ENCODE data around the gene ETAA1.

ETAA1 gene

DNA sequence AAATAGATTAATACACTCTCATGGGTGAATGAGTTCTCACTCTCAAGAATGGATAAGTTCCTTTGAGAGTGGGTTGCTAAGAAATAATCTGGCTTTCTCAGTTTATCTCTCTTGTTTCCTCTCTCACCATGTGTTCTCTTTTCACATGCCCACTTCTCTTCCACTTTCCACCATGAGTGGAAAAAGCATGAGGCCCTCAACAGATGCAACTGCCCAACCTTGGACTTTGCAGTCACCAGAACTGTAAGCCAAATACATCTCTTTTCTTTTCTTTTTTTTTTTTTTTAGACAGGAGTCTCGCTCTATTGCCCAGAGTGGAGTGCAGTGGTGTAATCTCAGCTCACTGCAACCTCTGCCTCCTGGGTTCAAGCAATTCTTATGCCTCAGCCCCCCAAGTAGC lies 18.1 kb upstream of the ETAA1 start (continued):
- TF ChIP-seq ZBTB7A (tag by site-specific recombination; IDR thresholded peaks at IDR 0.05; ENCODE audit: low read depth) (no peak), ZNF366 (tag by site-specific recombination; conservative IDR thresholded peaks at IDR 0.05) (no peak), ZNF214 (tag by site-specific recombination; IDR thresholded peaks at IDR 0.05; ENCODE audit: borderline replicate concordance) (no peak)
- TF ChIP-seq, protein P1, sequence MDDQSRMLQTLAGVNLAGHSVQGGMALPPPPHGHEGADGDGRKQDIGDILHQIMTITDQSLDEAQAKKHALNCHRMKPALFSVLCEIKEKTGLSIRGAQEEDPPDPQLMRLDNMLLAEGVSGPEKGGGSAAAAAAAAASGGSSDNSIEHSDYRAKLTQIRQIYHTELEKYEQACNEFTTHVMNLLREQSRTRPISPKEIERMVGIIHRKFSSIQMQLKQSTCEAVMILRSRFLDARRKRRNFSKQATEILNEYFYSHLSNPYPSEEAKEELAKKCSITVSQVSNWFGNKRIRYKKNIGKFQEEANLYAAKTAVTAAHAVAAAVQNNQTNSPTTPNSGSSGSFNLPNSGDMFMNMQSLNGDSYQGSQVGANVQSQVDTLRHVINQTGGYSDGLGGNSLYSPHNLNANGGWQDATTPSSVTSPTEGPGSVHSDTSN (CRISPR knock-in tag; IDR thresholded peaks at IDR 0.05): no peak

DNA sequence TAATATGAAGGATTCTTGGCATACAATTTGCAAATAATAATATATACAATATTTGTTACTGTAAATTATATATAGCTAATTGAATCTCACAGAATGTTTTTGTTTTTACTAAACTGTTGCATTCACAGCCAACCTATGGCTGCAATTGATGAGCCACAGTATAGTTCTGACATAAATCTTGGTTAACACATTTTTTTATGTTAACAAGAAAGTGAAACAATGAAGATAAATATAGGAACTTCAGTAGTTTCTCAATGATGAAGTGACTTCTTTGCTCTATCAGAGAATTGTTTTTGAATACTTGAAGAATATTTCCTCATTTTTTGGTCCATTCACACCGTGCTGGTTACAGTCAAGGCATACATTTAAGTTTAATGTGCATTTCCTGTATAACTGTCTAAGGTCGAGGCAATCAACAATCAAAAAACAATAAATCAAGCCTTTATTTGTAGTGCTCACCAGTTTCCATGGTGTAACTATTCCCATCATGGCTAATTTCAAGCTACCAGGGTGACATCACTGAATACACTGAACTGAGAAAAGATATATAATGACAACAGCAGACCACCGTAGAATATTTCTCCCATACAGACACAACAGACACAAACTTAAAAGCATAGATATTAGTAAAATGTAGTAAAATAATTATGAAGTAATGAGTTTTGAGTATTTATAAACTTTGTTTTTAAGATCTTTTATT lies 12.9 kb upstream of the ETAA1 start:
- TF ChIP-seq ZIC2 (tag by site-specific recombination; IDR thresholded peaks at IDR 0.05): no peak
- no peaks in the 10 kb centered on the region for H3K36me3 ChIP-seq (ENCODE audit: control insufficient read depth in 2 of 2, insufficient read depth in 1 of 2, low read length in 2 of 2)
- ChIA-PET POLR2A (no interaction called here), CTCF (interaction anchor here (0.6 kb wide), 1 partner anchor 276 kb away, joined by 4 read pairs; no protein-coding TSS in a partner anchor)
- H3K27ac ChIP-seq (ENCODE audit: extremely low read depth, low read depth, low read length): no peak overlapping the region
- no peak overlapping the region for H3K4me3 ChIP-seq (ENCODE audit: low read depth, low read length)
- H3K4me1 ChIP-seq (ENCODE audit: control insufficient read depth, insufficient read depth, low read length): no peaks in the 10 kb centered on the region
- no peaks in the 10 kb centered on the region for H3K9me3 ChIP-seq (ENCODE audit: control insufficient read depth, insufficient read depth, low read depth, low read length)

DNA sequence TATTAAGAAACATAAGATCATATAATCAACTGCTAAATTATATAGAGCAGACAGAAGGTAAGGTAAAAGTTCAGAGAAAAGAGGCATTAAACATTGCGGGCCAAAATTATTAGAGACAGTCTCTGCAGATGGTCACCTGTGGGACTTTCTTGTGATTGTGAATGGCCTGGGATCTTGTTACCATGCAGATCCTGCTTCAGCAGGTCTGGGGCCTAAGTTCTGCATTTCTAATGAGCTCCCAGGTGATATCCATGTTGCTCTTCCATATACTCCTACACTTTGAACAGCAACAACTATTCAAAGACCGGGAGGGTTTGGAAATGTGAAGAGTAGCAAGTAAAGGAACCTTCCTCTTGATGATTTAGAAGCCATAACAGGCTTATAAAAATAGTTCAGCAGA lies 8.5 kb upstream of the ETAA1 start:
- POLR2A ChIA-PET: no interaction called here
- no peak overlapping the region for H3K27ac ChIP-seq (ENCODE audit: extremely low read depth, low read depth, low read length)

DNA sequence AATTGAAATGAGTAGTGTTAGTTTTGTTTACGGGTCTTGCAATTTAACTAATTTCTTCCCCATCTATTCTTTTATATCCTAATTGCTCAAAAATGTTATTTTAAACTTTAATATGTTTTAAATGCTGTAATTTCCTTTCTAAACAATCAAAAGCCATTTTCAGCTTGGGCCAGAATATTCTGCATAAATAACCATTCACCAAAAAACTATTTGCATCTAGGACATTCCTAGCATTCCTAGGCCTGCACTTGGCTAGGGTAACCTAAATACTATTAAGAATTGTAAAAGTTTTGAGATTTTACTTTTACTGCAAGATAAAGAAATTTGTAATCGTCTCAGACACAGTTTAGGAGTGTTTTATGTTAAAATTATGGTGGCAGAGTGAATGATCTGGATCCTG lies 7.8 kb upstream of the ETAA1 start:
- H3K27ac ChIP-seq (ENCODE audit: extremely low read depth, low read depth, low read length): no peak overlapping the region
- H3K4me3 ChIP-seq (ENCODE audit: low read depth, low read length): no peak overlapping the region
- no peaks in the 10 kb centered on the region for H3K9me3 ChIP-seq (ENCODE audit: control insufficient read depth, insufficient read depth, low read depth, low read length)
- ChIA-PET POLR2A (no interaction called here), CTCF (no interaction called here)
- H3K36me3 ChIP-seq (ENCODE audit: control insufficient read depth in 2 of 2, insufficient read depth in 1 of 2, low read length in 2 of 2): no peaks in the 10 kb centered on the region
- H3K4me1 ChIP-seq (ENCODE audit: control insufficient read depth, insufficient read depth, low read length): no peaks in the 10 kb centered on the region
- TF ChIP-seq ZIC2 (tag by site-specific recombination; IDR thresholded peaks at IDR 0.05) (no peak), ZNF202 (tag by site-specific recombination; IDR thresholded peaks at IDR 0.05; ENCODE audit: borderline replicate concordance) (no peak), MYNN (tag by site-specific recombination; IDR thresholded peaks at IDR 0.05; ENCODE audit: borderline replicate concordance) (no peak), SP2 (tag by site-specific recombination; IDR thresholded peaks at IDR 0.05) (no peak), SALL2 (tag by site-specific recombination; IDR thresholded peaks at IDR 0.05; ENCODE audit: borderline replicate concordance) (no peak)
- TF ChIP-seq, protein P2, sequence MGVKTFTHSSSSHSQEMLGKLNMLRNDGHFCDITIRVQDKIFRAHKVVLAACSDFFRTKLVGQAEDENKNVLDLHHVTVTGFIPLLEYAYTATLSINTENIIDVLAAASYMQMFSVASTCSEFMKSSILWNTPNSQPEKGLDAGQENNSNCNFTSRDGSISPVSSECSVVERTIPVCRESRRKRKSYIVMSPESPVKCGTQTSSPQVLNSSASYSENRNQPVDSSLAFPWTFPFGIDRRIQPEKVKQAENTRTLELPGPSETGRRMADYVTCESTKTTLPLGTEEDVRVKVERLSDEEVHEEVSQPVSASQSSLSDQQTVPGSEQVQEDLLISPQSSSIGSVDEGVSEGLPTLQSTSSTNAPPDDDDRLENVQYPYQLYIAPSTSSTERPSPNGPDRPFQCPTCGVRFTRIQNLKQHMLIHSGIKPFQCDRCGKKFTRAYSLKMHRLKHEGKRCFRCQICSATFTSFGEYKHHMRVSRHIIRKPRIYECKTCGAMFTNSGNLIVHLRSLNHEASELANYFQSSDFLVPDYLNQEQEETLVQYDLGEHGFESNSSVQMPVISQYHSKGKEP (tag by site-specific recombination; IDR thresholded peaks at IDR 0.05): no peak

More for the DNA sequence above, 8.5 kb upstream of the ETAA1 start:
- Histone ChIP-seq H3K4me3 (ENCODE audit: low read depth, low read length) (no peak overlapping the region), H3K36me3 (ENCODE audit: control insufficient read depth in 2 of 2, insufficient read depth in 1 of 2, low read length in 2 of 2) (no peaks in the 10 kb centered on the region), H3K9me3 (ENCODE audit: control insufficient read depth, insufficient read depth, low read depth, low read length) (no peaks in the 10 kb centered on the region), H3K4me1 (ENCODE audit: control insufficient read depth, insufficient read depth, low read length) (no peaks in the 10 kb centered on the region)
- CTCF ChIA-PET: no interaction called here
- no peak for TF ChIP-seq PRDM1 (tag by site-specific recombination; IDR thresholded peaks at IDR 0.05)
- no peak for TF ChIP-seq ZNF776 (tag by site-specific recombination; IDR thresholded peaks at IDR 0.05; ENCODE audit: borderline replicate concordance)
- TF ChIP-seq ZNF324 (tag by site-specific recombination; IDR thresholded peaks at IDR 0.05): no peak

DNA sequence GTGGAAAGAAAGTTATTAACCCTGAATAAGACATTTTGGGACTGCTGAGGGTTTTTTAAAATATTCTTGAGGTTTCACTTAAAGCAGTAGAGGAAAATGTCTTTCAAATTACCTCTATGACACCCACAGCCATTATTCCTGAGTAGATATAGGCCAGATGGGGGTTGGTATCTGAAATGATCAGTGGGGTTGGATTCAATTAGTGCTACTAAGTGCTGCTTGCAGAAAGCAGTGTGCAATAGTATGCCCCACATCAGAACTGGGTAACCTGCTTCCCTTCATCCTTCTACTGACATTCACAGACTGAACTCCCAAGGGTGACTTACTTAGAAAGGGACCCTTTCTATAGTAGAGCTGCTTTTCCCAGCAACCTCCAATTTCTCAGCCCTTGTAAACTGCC lies 7.3 kb upstream of the ETAA1 start:
- H3K27ac ChIP-seq (ENCODE audit: extremely low read depth, low read depth, low read length): no peak overlapping the region
- TF ChIP-seq ZNF48 (tag by site-specific recombination; IDR thresholded peaks at IDR 0.05): no peak
- no peak for TF ChIP-seq GFI1B (tag by site-specific recombination; IDR thresholded peaks at IDR 0.05)
- no peak for TF ChIP-seq ZNF19 (tag by site-specific recombination; IDR thresholded peaks at IDR 0.05; ENCODE audit: low read depth)
- ChIA-PET POLR2A (no interaction called here), CTCF (no interaction called here)
- no peak overlapping the region for H3K4me3 ChIP-seq (ENCODE audit: low read depth, low read length)
- no peaks in the 10 kb centered on the region for H3K9me3 ChIP-seq (ENCODE audit: control insufficient read depth, insufficient read depth, low read depth, low read length)
- H3K4me1 ChIP-seq (ENCODE audit: control insufficient read depth, insufficient read depth, low read length): no peaks in the 10 kb centered on the region
- H3K36me3 ChIP-seq (ENCODE audit: control insufficient read depth in 2 of 2, insufficient read depth in 1 of 2, low read length in 2 of 2): no peaks in the 10 kb centered on the region

All from HEK293 (cell line).